ENCODE data around the gene M1AP.

Gene M1AP

GRCh38 chr2:74648009-74648443 lies at the start of gene M1AP:
M1AP (minus strand) TSS chr2:74648330; CDS start chr2:74640275, 8,055 bp downstream.
- DNase-seq: peak; percentile 73

GRCh38 chr2:74696829-74697228 lies 48.7 kb upstream of the M1AP start:
- no peak for DNase-seq

GRCh38 chr2:74695663-74696062 lies 47.5 kb upstream of the M1AP start:
- DNase-seq: no peak

GRCh38 chr2:74694281-74694680 lies 46.2 kb upstream of the M1AP start:
- no peak for DNase-seq

- DNase-seq: no peak
Measured at GRCh38 chr2:74693668-74694067, 45.5 kb upstream of the M1AP start.

- DNase-seq: no peak
Measured at GRCh38 chr2:74693213-74693612, 45.1 kb upstream of the M1AP start.

- no peak for DNase-seq
Measured at GRCh38 chr2:74691929-74692328, 43.8 kb upstream of the M1AP start.

- no peak for DNase-seq
Measured at GRCh38 chr2:74690571-74690970, 42.4 kb upstream of the M1AP start.

- no peak for DNase-seq
Measured at GRCh38 chr2:74689671-74690070, 41.5 kb upstream of the M1AP start.

- DNase-seq: no peak
Measured at GRCh38 chr2:74688881-74689280, 40.8 kb upstream of the M1AP start.

GRCh38 chr2:74685408-74685807 lies 37.3 kb upstream of the M1AP start:
- no peak for DNase-seq

- no peak for DNase-seq
Measured at GRCh38 chr2:74682501-74682900, 34.4 kb upstream of the M1AP start.

- no peak for DNase-seq
Measured at GRCh38 chr2:74679615-74680014, 31.5 kb upstream of the M1AP start.

- no peak for DNase-seq
Measured at GRCh38 chr2:74676331-74676730, 28.2 kb upstream of the M1AP start.

GRCh38 chr2:74675090-74675489 lies 27.0 kb upstream of the M1AP start:
- no peak for DNase-seq

- no peak for DNase-seq
Measured at GRCh38 chr2:74673826-74674528, 25.8 kb upstream of the M1AP start.

- DNase-seq: no peak
Measured at GRCh38 chr2:74671479-74671878, 23.3 kb upstream of the M1AP start.

- no peak for DNase-seq
Measured at GRCh38 chr2:74670263-74670662, 22.1 kb upstream of the M1AP start.

- no peak for DNase-seq
Measured at GRCh38 chr2:74668087-74668486, 20.0 kb upstream of the M1AP start.

GRCh38 chr2:74659462-74659861 lies 11.3 kb upstream of the M1AP start:
- no peak for DNase-seq

- DNase-seq: no peak
Measured at GRCh38 chr2:74658516-74658915, 10.4 kb upstream of the M1AP start.

GRCh38 chr2:74655579-74655978 lies 7.4 kb upstream of the M1AP start:
- DNase-seq: no peak

GRCh38 chr2:74653985-74654882 lies 6.1 kb upstream of the M1AP start, which contains the start of gene SEMA4F:
SEMA4F (plus strand) TSS chr2:74654247; CDS start chr2:74654377, 130 bp downstream.
- DNase-seq: peak; percentile 99

GRCh38 chr2:74653589-74653984 lies 5.5 kb upstream of the M1AP start:
- no peak for DNase-seq
